GM08714 (cell line): ENCODE measurements around the gene ARNT2.

Source experiments
- H3K4me3 ChIP-seq: fragments of 200-500 bp; sonication (Bioruptor generic); 2 replicates; pipeline ENCODE4 v1.5.1; 2014; ENCODE audit warnings: mild to moderate bottlenecking, low read length, inconsistent platforms
- ZNF274 ChIP-seq: IDR thresholded peaks from 2 replicates; pipeline ENCODE4 v1.6.1; 2012; ENCODE audit warnings: mild to moderate bottlenecking, low read depth, low read length

The ARNT2 gene

GRCh38 chr15:80424381-80424780 is 20.2 kb downstream of the ARNT2 start:
- no peak for TF ChIP-seq ZNF274
- no peak overlapping the region for H3K4me3 ChIP-seq

GRCh38 chr15:80426316-80426715 is 22.1 kb downstream of the ARNT2 start:
- no peak for TF ChIP-seq ZNF274
- H3K4me3 ChIP-seq, result no peak overlapping the region

DNA sequence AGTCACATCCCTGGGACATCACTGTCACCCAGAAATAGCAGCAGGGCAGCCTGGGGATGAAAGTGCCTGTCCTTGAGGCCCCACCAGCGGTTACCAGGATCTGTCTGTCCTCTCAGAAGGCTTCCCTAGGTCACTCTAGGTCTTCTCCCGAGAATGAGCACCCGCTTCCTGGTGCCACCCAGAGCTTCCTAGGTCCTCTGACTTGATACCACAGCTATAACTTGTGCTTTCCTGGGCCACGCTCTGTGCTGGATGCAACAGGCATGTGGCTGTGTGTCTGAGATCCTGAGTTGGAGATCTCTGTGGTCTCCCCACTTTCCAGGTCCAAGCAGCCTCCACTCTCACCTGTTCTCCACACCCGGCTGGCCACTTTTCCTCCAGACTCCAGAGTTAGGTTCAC is 25.8 kb downstream of the ARNT2 start:
- no peak overlapping the region for H3K4me3 ChIP-seq
- no peak for TF ChIP-seq ZNF274

GRCh38 chr15:80431635-80432344 is 27.6 kb downstream of the ARNT2 start:
- TF ChIP-seq ZNF274, result no peak
- H3K4me3 ChIP-seq, result no peak overlapping the region

DNA sequence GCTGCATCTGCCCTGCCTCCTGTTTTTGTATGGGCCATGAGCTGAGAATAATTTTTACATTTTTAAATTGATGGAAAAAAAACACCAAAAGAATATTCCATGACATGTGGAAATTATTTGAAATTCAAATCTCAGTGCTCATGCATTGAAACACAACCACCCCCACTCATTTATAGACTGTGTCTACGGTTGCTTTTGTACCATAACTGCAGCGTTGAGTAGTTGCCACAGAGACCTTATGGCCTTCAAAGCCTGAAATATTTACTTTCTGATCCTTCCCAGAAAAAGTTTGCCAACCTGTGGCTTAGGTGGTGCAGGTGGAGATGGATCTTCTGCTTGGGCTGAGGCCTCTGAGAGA is 28.1 kb downstream of the ARNT2 start:
- no peak overlapping the region for H3K4me3 ChIP-seq
- no peak for TF ChIP-seq ZNF274

GRCh38 chr15:80433836-80434235 is 29.7 kb downstream of the ARNT2 start:
- TF ChIP-seq ZNF274, result no peak
- no peak overlapping the region for H3K4me3 ChIP-seq

DNA sequence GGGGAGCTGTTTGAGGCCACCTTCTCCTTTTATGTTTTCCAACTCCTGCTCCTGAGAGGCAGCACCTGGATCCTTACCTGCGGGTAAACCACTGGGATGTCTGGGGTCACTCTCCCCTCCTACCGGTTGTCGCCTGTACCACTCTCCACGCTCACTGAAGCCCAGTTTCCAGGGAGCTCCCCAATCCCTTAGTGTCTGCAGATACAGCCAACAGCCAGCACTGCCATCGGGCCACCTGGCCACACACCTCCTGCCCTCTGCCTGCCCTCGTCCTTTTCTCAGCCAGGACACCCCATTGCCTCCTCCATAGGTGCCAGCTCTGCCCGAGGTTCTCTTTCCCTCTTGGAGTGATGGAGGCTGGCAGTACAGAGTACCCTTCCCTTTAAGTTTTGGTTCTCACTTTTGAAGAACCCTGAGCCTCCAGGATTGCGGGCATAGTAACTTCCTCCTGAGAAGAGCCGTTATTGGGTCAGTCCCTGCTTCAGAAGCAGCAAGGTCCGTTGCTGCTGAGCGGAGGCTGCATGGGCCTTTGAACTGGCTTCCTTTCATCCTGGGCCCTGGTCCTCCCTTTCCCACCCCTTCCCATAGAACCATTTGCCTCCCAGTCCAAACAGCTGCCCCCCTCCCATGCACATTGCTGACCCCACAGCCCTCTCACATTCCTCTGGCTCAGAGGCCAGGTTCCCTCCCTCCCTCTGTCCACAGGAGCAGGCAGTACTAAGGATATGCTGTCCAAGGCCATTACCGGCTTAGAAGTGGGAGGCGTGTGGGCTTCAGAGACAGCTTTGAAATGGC is 30.9 kb downstream of the ARNT2 start:
- H3K4me3 ChIP-seq, result no peak overlapping the region
- no peak for TF ChIP-seq ZNF274

DNA sequence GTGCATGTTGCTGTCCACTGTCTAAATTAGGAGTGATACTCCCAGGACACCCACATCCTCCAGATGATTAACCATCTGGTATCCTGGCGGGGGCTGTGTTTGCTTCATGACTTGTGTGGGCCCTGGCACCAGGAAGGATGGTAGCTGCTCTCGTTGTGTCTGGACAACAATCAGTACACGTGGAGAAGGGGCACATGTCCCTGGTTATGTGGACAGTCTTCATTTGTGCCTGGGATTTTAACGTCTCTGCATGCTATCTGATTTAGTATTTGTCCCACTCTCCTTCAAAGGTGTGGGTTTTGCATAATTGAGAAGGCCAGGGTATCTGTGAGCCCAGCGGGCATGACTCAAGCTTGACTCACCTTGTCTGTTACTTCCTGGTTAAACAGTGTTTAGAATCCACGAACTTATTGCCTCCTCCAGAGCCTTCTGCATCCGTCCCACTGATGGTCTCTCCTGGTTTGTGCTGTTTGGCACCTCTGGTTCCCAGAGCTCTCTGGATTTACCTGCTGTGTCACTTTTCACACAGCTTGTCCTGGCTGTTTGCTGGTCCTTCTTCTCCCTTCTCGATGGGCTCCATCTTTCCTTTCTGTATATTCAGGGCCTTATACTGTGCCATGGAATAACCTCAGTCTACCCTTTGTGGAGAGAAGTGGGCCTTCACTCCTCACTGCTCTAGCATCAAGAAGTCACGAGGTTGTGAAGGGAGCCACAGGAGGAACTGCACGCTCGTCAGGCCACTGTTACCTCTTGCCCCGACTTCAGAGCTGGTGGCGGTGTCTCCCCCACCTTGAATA is 32.5 kb downstream of the ARNT2 start:
- TF ChIP-seq ZNF274, result no peak
- H3K4me3 ChIP-seq, result no peak overlapping the region

- TF ChIP-seq ZNF274, result no peak
- H3K4me3 ChIP-seq, result no peak overlapping the region
Observed at GRCh38 chr15:80437334-80437891, 33.2 kb downstream of the ARNT2 start.

DNA sequence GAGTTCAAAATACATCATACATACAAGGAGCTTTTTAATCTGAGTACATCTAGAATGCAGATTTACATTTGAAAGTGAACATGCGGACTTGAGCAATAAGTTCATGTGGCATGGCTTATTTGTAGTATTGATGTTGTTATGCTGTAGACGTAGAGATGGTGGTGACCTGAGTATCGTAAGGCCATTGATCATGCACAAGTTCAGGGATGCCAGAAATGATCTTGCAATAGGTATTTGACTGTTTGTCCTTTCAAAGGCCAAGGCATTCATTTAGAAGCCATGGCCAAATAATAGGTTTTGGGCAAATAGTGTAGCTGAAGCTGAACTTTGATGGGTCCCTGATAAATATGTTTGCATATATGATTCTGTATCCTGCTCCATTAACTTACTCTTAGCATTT is 35.0 kb downstream of the ARNT2 start:
- no peak overlapping the region for H3K4me3 ChIP-seq
- TF ChIP-seq ZNF274, result no peak

GRCh38 chr15:80440024-80440423 is 35.8 kb downstream of the ARNT2 start:
- TF ChIP-seq ZNF274, result no peak

GRCh38 chr15:80441041-80441440 is 36.9 kb downstream of the ARNT2 start:
- TF ChIP-seq ZNF274, result no peak
- H3K4me3 ChIP-seq, result no peak overlapping the region

More at GRCh38 chr15:80440024-80440423, 35.8 kb downstream of the ARNT2 start:
- H3K4me3 ChIP-seq, result no peak overlapping the region

- no peak for TF ChIP-seq ZNF274
- no peak overlapping the region for H3K4me3 ChIP-seq
Observed at GRCh38 chr15:80441714-80442113, 37.5 kb downstream of the ARNT2 start.

- no peak overlapping the region for H3K4me3 ChIP-seq
- TF ChIP-seq ZNF274, result no peak
Observed at GRCh38 chr15:80442728-80443403, 38.7 kb downstream of the ARNT2 start.
